GM12873 (cell line): ENCODE data around the gene ADGRE2.

Experiments used
- CTCF ChIP-seq: IDR thresholded peaks from 2 replicates; pipeline ENCODE4 v1.5.1; 2012; ENCODE audit warnings: low read depth, mild to moderate bottlenecking, moderate library complexity, low read length, control low read depth; ENCODE audit not compliant: insufficient read depth; ENCODE audit errors: missing control alignments

The ADGRE2 gene

GRCh38 chr19:14768001-14768400 lies 10.4 kb downstream of the ADGRE2 start:
- TF ChIP-seq CTCF, result no peak

GRCh38 chr19:14767466-14767971 lies 10.8 kb downstream of the ADGRE2 start:
- no peak for TF ChIP-seq CTCF

GRCh38 chr19:14764401-14764800 lies 14.0 kb downstream of the ADGRE2 start:
- TF ChIP-seq CTCF, result no peak

- TF ChIP-seq CTCF, result no peak
Measured at GRCh38 chr19:14763497-14764145, 14.7 kb downstream of the ADGRE2 start.

GRCh38 chr19:14762111-14762510 lies 16.2 kb downstream of the ADGRE2 start:
- TF ChIP-seq CTCF, result no peak

GRCh38 chr19:14761607-14762006 lies 16.8 kb downstream of the ADGRE2 start:
- no peak for TF ChIP-seq CTCF

- TF ChIP-seq CTCF, result no peak
Measured at GRCh38 chr19:14758816-14759215, 19.5 kb downstream of the ADGRE2 start.
